ENCODE data around the gene PCYT1B.

The PCYT1B gene

GRCh38 chrX:24682739-24683432 lies 35.7 kb upstream of the PCYT1B start:
- Histone ChIP-seq H3K79me2 (ENCODE audit: insufficient read depth, low read length) (no peaks in the 10 kb centered on the region), H3K4me3 (ENCODE audit: low read depth in 1 of 2, low read length in 2 of 2) (no peak overlapping the region), H3K27ac (ENCODE audit: low read length) (no peak overlapping the region), H3K4me1 (ENCODE audit: insufficient read depth, low read length) (no peaks in the 10 kb centered on the region), H4K20me1 (ENCODE audit: insufficient read depth, low read length) (no peaks in the 10 kb centered on the region), H3K9me3 (ENCODE audit: insufficient read depth, low read length, severe bottlenecking) (no peaks in the 10 kb centered on the region), H2AFZ (ENCODE audit: low read depth, low read length) (no peak overlapping the region), H3K9ac (ENCODE audit: low read depth, low read length) (no peak overlapping the region), H3K36me3 (ENCODE audit: insufficient read depth, low read length) (no peaks in the 10 kb centered on the region), H3K4me2 (ENCODE audit: insufficient read depth, low read length) (no peak overlapping the region), H3K27me3 (ENCODE audit: insufficient read depth, low read length, poor library complexity) (no peaks in the 10 kb centered on the region)
- DNase-seq (no peak), ATAC-seq (ENCODE audit: insufficient read depth, low read depth) (no peak)
- no peak for TF ChIP-seq CTCF (IDR thresholded peaks at IDR 0.05; ENCODE audit: borderline replicate concordance, extremely low read depth, low read length, poor library complexity, severe bottlenecking)
- no peak for TF ChIP-seq EZH2 (IDR thresholded peaks at IDR 0.05; ENCODE audit: borderline replicate concordance, low read depth, low read length, severe bottlenecking)

DNA sequence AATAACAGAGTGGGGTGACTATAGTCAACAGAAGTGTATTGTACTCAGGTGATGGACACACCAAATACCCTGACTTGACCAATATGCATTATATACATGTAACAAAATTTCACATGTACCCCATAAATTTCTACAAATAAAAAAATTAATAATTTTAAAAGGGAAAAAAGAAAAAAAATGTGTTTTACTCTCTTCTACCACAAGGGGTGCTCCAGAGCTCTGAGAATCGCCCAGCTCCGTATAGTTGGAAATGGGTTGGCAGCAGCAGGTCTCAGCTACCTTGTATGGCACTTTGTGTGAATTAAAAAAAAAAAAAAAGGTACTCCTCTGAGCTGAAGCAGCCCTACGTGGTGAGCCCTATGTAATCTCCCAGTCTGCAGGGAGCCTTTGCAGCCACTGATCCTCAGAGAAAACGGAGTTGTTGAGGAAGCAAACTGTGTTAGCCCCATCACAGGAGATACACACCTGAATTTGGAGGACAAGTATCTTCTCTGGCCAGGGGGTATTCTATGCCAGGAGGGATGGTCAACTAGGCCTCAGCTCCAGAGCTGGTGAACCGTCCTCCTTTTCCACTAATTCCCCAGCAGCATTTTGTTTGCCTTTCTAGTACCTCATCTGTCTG lies 29.4 kb upstream of the PCYT1B start:
- H3K27me3 ChIP-seq (ENCODE audit: insufficient read depth, low read length, poor library complexity) = no peaks in the 10 kb centered on the region
- no peaks in the 10 kb centered on the region for H3K9me3 ChIP-seq (ENCODE audit: insufficient read depth, low read length, severe bottlenecking)
- H3K4me1 ChIP-seq (ENCODE audit: insufficient read depth, low read length) = no peaks in the 10 kb centered on the region
- DNase-seq (peak; percentile 7), ATAC-seq (ENCODE audit: insufficient read depth, low read depth) (peak; percentile 74)
- TF ChIP-seq EZH2 (IDR thresholded peaks at IDR 0.05; ENCODE audit: borderline replicate concordance, low read depth, low read length, severe bottlenecking) = no peak
- peak; percentile 46 for TF ChIP-seq CTCF (IDR thresholded peaks at IDR 0.05; ENCODE audit: borderline replicate concordance, extremely low read depth, low read length, poor library complexity, severe bottlenecking)
- H3K79me2 ChIP-seq (ENCODE audit: insufficient read depth, low read length) = no peaks in the 10 kb centered on the region
- H3K36me3 ChIP-seq (ENCODE audit: insufficient read depth, low read length) = no peaks in the 10 kb centered on the region
- H4K20me1 ChIP-seq (ENCODE audit: insufficient read depth, low read length) = no peaks in the 10 kb centered on the region
- no peak overlapping the region for H3K4me3 ChIP-seq (ENCODE audit: low read depth in 1 of 2, low read length in 2 of 2)
- no peak overlapping the region for H3K9ac ChIP-seq (ENCODE audit: low read depth, low read length)
- no peak overlapping the region for H3K27ac ChIP-seq (ENCODE audit: low read length)
- H3K4me2 ChIP-seq (ENCODE audit: insufficient read depth, low read length) = no peak overlapping the region
- no peak overlapping the region for H2AFZ ChIP-seq (ENCODE audit: low read depth, low read length)

DNA sequence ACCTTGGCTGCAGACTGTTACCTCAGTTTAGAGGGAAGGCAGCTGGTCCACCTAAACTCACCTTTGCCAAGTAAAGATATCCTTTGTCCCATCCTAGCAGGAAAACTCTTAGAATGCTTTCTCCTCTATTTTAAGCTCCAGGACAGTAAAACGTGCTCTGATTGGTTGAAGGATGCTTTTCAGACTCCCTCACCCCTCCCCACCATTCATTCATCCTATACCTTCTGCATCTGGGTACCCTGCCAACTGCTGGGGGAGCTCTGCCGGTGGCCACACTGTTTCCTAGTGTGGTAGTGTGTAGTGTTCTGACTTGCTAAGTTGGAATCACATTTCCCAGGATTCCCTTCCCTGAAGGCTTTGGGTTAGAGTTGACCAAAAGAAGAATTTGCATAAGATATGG lies 26.3 kb upstream of the PCYT1B start:
- H3K4me3 ChIP-seq (ENCODE audit: low read depth in 1 of 2, low read length in 2 of 2) = no peak overlapping the region
- H3K27ac ChIP-seq (ENCODE audit: low read length) = no peak overlapping the region
- no peaks in the 10 kb centered on the region for H4K20me1 ChIP-seq (ENCODE audit: insufficient read depth, low read length)
- ATAC-seq (ENCODE audit: insufficient read depth, low read depth) = no peak
- H3K36me3 ChIP-seq (ENCODE audit: insufficient read depth, low read length) = no peaks in the 10 kb centered on the region
- no peaks in the 10 kb centered on the region for H3K27me3 ChIP-seq (ENCODE audit: insufficient read depth, low read length, poor library complexity)
- no peak overlapping the region for H3K4me2 ChIP-seq (ENCODE audit: insufficient read depth, low read length)
- no peaks in the 10 kb centered on the region for H3K79me2 ChIP-seq (ENCODE audit: insufficient read depth, low read length)
- H3K9ac ChIP-seq (ENCODE audit: low read depth, low read length) = no peak overlapping the region
- H2AFZ ChIP-seq (ENCODE audit: low read depth, low read length) = no peak overlapping the region
- DNase-seq = no peak
- H3K9me3 ChIP-seq (ENCODE audit: insufficient read depth, low read length, severe bottlenecking) = no peaks in the 10 kb centered on the region
- no peak for TF ChIP-seq CTCF (IDR thresholded peaks at IDR 0.05; ENCODE audit: borderline replicate concordance, extremely low read depth, low read length, poor library complexity, severe bottlenecking)
- no peak for TF ChIP-seq EZH2 (IDR thresholded peaks at IDR 0.05; ENCODE audit: borderline replicate concordance, low read depth, low read length, severe bottlenecking)
- no peaks in the 10 kb centered on the region for H3K4me1 ChIP-seq (ENCODE audit: insufficient read depth, low read length)

All from DND-41 (cell line).